ENCODE measurements around the gene RAB34. TPM values are rescaled to one million over a fixed set of nuclear protein-coding genes. Genes with fewer than 3 reads are reported as not detected.

Gene RAB34
- total and polyA plus RNA-seq, 9 of the 15 experiments (the other 6 are each of a cell fraction or from before 2014, with no cell fraction given), result 0.07 to 3.8 (median 0.46) TPM; not detected in 1

DNA sequence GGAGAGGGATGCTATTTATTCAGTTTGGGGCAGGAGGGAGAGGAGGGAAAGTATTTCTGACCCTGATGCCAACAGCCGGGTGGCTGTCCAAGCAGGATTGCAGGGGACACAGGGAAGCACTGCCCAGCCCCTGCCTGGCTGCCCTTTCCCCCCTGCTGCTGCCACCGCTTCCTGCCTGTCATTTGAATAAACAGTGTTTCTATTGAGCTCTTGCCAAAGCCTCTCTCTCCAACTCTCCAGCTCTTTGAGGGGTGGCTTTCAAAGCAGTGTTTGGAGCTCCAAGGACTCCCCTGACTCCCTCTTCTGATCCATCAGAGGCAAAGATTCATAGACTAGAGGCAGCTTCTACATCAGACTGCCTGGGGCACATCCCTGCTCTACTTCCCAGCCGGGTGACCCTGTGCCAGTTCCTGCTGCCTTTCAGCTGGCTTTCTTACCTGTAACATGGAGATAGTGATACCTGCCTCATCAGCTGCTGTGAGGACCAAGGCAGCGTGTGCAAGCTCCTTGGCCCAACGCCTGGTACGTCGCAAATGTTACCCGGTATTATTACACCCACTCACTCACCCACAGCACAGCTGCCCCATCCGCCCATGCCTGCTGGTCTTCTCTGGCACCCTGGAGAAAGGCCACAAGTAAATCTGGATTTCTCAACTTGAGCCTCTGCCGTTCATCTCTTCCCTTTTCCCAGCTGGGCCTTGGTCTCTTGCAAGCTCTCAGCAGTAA, 15.5 kb downstream of the RAB34 start:
- H3K4me2 ChIP-seq (ENCODE audit: insufficient read depth, low read length), result no peak overlapping the region
- no peaks in the 10 kb centered on the region for H3K9me1 ChIP-seq (ENCODE audit: control insufficient read depth, insufficient read depth, low read length)
- H3K9me3 ChIP-seq (replicated peaks; ENCODE audit: control insufficient read depth, insufficient read depth, low read depth, low read length), result no peaks in the 10 kb centered on the region
- H3K4me3 ChIP-seq, result no peak overlapping the region
- H2AFZ ChIP-seq (ENCODE audit: low read depth, low read length), result no peak overlapping the region
- 93% methylated on average over 10 of the region's 10 CpGs for WGBS (ENCODE audit: insufficient coverage, low coverage, missing lambda C conversion rate)
- TF ChIP-seq, protein P1, sequence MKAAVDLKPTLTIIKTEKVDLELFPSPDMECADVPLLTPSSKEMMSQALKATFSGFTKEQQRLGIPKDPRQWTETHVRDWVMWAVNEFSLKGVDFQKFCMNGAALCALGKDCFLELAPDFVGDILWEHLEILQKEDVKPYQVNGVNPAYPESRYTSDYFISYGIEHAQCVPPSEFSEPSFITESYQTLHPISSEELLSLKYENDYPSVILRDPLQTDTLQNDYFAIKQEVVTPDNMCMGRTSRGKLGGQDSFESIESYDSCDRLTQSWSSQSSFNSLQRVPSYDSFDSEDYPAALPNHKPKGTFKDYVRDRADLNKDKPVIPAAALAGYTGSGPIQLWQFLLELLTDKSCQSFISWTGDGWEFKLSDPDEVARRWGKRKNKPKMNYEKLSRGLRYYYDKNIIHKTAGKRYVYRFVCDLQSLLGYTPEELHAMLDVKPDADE (conservative IDR thresholded peaks at IDR 0.05; ENCODE audit: control insufficient read depth, low read depth, low read length), result no peak
- TF ChIP-seq ZEB2 (IDR thresholded peaks at IDR 0.05), result no peak
- no peak for TF ChIP-seq EP300 (IDR thresholded peaks at IDR 0.05; ENCODE audit: low read length)
- 0 out of 2 replicates have a peak, but pooled peaks have one; percentile 17 for TF ChIP-seq POLR2G (IDR thresholded peaks at IDR 0.05; ENCODE audit: low read depth, low read length)
- no peaks in the 10 kb centered on the region for H3K27me3 ChIP-seq (ENCODE audit: control insufficient read depth in 2 of 2, insufficient read depth in 2 of 2, low read length in 2 of 2)
- peaks cover 2 to 7% of the 10 kb centered on the region in 2 experiments; a peak in 3 of 5 replicates for H3K4me1 ChIP-seq (replicated peaks in 1 of 2; ENCODE audit: control insufficient read depth in 2 of 2, insufficient read depth in 2 of 2, low read length in 2 of 2)
- no TSS peak for BruUV-seq (replicated peaks)
- H3K9ac ChIP-seq (ENCODE audit: insufficient read depth in 1 of 2, low read depth in 2 of 2, low read length in 2 of 2), result peak overlapping the region in 1 of 2 experiments; percentile 69; a peak in 1 of 4 replicates
- H4K20me1 ChIP-seq (replicated peaks; ENCODE audit: control insufficient read depth, insufficient read depth, low read length), result no peaks in the 10 kb centered on the region; the same call in 1 of the 2 replicates
- no peak for DNase-seq (ENCODE audit: extremely low read depth in 1 of 4, low spot score in 3 of 4)
- H3K27ac ChIP-seq (ENCODE audit: extremely low read depth, low read depth, low read length), result no peak overlapping the region
- ChIA-PET POLR2A (interaction anchor here (0.6 to 4.0 kb wide), 19 partner anchors 8 to 522 kb away, joined by 3 to 27 read pairs (median 3); partner anchors contain the start of genes PROCA1, RPL23A, SDF2 and SUPT6H), CTCF (ENCODE audit: low intra/inter-chr PET ratio) (no interaction called here)
- intact Hi-C loops (cut with micrococcal nuclease) (no loop called here), in situ Hi-C loops (cut with MboI) (no loop called here)
- FAIRE-seq, result no peak
- no peaks in the 10 kb centered on the region for H3K79me2 ChIP-seq (ENCODE audit: control insufficient read depth, insufficient read depth, low read length)
- H3K36me3 ChIP-seq (ENCODE audit: control insufficient read depth, insufficient read depth, low read length), result peaks cover 80% of the 10 kb centered on the region
- ATAC-seq, result no peak
